Endothelial cell (in vitro differentiated cells): Measurements from ENCODE around the gene ST14. TPM values are rescaled to one million over a fixed set of nuclear protein-coding genes. Genes with fewer than 3 reads are reported as not detected.
"Not testable (repeated sequence)": the region's sequence is repeated elsewhere in the genome, so short reads cannot be mapped to it uniquely, and the experiment has no call there.

ENCODE experiments used
- DNase-seq: peaks from one replicate; pipeline ENCODE4 v3.0.0; 2021; ENCODE audit warnings: low spot score
- H3K27ac Mint-ChIP-seq: one replicate; pipeline ENCODE4 v1.8.0; 2021; ENCODE audit warnings: mixed read lengths, inconsistent platforms; ENCODE audit not compliant: unreplicated experiment
- H3K27me3 Mint-ChIP-seq: one replicate; pipeline ENCODE4 v1.8.0; 2021; ENCODE audit warnings: mild to moderate bottlenecking, moderate library complexity, mixed read lengths, inconsistent platforms; ENCODE audit not compliant: unreplicated experiment
- H3K36me3 Mint-ChIP-seq: one replicate; pipeline ENCODE4 v1.8.0; 2021; ENCODE audit warnings: mild to moderate bottlenecking, low read depth, mixed read lengths, inconsistent platforms; ENCODE audit not compliant: unreplicated experiment
- H3K4me1 Mint-ChIP-seq: one replicate; pipeline ENCODE4 v1.8.0; 2021; ENCODE audit warnings: mild to moderate bottlenecking, mixed read lengths, inconsistent platforms; ENCODE audit not compliant: unreplicated experiment
- H3K4me3 Mint-ChIP-seq: one replicate; pipeline ENCODE4 v1.8.0; 2021; ENCODE audit warnings: mild to moderate bottlenecking, mixed read lengths, inconsistent platforms; ENCODE audit not compliant: unreplicated experiment
- H3K9me3 Mint-ChIP-seq: one replicate; pipeline ENCODE4 v1.8.0; 2021; ENCODE audit warnings: mixed read lengths, inconsistent platforms; ENCODE audit not compliant: unreplicated experiment
- CTCF ChIP-seq: fragments of 200-600 bp; sonication (generic); IDR thresholded peaks from one replicate; pipeline ENCODE4 v1.5.0; 2021; ENCODE audit warnings: antibody characterized with exemption; ENCODE audit not compliant: unreplicated experiment
- total RNA-seq: library from RNA; stranded (reverse); fragmentation: NEBNext Ultra II Directional; extraction: Animal tissue kit (Norgen Biotek cat#: 25700); gene quantifications from one replicate; pipeline ENCODE4 v1.2.1, GENCODE V29; 2021; ENCODE audit not compliant: unreplicated experiment

ST14 gene
- total RNA-seq, 1 donor from 2014 or later: 8.7 TPM

DNA sequence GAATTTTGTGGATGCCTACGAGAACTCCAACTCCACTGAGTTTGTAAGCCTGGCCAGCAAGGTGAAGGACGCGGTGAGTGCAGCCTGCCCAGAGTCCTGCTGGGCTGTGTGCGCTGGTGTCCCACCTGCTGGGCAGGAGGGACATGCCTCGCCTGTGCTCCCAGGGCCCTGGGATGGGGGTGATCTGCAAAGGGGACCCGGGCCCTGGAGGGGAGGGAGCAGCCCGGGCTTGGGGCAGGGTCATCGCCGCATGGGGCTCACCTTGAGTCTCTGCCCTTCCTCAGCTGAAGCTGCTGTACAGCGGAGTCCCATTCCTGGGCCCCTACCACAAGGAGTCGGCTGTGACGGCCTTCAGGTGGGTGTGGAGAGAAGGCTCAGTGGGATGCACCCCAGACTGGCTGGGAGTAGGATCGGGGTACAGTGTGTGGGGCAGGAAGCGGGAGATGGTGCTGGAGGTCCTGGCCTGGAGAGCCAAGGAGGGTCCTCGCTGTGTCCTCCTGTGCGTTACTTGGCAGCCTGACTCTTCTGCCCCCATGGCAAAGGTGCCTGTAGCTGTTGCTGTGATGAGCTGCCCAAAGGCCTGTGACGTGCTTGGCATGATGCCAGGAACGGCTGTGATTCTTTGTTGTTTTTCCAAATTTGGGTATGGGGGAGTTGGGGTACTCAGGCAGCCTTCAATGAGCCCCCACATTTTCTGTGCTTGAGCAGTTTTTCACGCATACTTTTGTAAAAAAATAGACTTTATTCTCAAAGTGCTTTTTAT is 29.2 kb downstream of the ST14 start:
- no peak for TF ChIP-seq CTCF
- Mint-ChIP-seq H3K4me3 (no peak overlapping the region), H3K27me3 (no peaks in the 10 kb centered on the region), H3K9me3 (no peaks in the 10 kb centered on the region), H3K4me1 (peaks cover 7% of the 10 kb centered on the region), H3K27ac (no peak overlapping the region), H3K36me3 (no peaks in the 10 kb centered on the region)
- no peak for DNase-seq

DNA sequence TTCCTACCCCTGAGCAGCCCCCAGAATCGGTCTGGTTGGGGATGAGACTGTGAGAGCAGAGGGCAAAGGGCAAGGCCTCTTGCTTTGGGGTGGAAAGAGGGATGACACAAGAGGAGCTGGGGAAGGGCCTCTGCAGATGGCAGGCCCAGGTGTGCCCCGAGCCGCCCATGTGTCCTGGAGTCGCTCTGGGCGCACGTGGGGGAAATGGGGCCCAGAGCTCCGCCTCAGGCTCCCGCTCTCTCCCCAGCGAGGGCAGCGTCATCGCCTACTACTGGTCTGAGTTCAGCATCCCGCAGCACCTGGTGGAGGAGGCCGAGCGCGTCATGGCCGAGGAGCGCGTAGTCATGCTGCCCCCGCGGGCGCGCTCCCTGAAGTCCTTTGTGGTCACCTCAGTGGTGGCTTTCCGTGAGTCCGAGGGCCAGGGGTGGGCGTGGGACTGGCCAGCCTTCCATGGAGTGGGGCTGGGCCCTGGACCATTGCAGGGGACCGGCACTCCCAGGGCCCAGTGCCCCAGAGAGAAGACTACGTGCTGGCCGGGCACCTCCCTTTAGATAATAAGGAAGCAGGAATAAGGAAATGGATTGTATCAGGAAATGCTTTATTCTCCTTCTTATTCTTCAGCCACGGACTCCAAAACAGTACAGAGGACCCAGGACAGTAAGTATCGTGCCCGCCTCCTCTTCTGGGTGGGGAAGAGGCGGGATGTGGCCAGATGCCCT is 30.1 kb downstream of the ST14 start:
- Mint-ChIP-seq H3K27me3 (no peaks in the 10 kb centered on the region), H3K4me3 (no peak overlapping the region), H3K36me3 (peaks cover 2% of the 10 kb centered on the region), H3K27ac (no peak overlapping the region), H3K4me1 (peaks cover 7% of the 10 kb centered on the region), H3K9me3 (no peaks in the 10 kb centered on the region)
- no peak for TF ChIP-seq CTCF
- DNase-seq: no peak

GRCh38 chr11:130190371-130190881 is 30.8 kb downstream of the ST14 start:
- Mint-ChIP-seq H3K27me3 (no peaks in the 10 kb centered on the region), H3K4me3 (no peak overlapping the region), H3K4me1 (peaks cover 7% of the 10 kb centered on the region), H3K9me3 (no peaks in the 10 kb centered on the region), H3K36me3 (peaks cover 3% of the 10 kb centered on the region), H3K27ac (no peak overlapping the region)
- TF ChIP-seq CTCF: no peak
- DNase-seq: no peak

- Mint-ChIP-seq H3K9me3 (no peaks in the 10 kb centered on the region), H3K27me3 (no peaks in the 10 kb centered on the region), H3K4me3 (no peak overlapping the region), H3K4me1 (peaks cover under 1% of the 10 kb centered on the region), H3K36me3 (peaks cover 4% of the 10 kb centered on the region), H3K27ac (no peak overlapping the region)
- no peak for DNase-seq
- no peak for TF ChIP-seq CTCF
Observed at GRCh38 chr11:130191896-130192295, 32.3 kb downstream of the ST14 start.

- no peaks in the 10 kb centered on the region for H3K27me3 Mint-ChIP-seq
- no peak overlapping the region for H3K4me3 Mint-ChIP-seq
- H3K27ac Mint-ChIP-seq: no peak overlapping the region
- H3K9me3 Mint-ChIP-seq: no peaks in the 10 kb centered on the region
- peaks cover 8% of the 10 kb centered on the region for H3K36me3 Mint-ChIP-seq
- TF ChIP-seq CTCF: no peak
- DNase-seq: no peak
- no peaks in the 10 kb centered on the region for H3K4me1 Mint-ChIP-seq
Observed at GRCh38 chr11:130192845-130193267, 33.3 kb downstream of the ST14 start.

- not testable (repeated sequence) for DNase-seq, H3K27ac Mint-ChIP-seq, H3K4me3 Mint-ChIP-seq, H3K4me1 Mint-ChIP-seq, H3K9me3 Mint-ChIP-seq, H3K27me3 Mint-ChIP-seq, H3K36me3 Mint-ChIP-seq
Observed at GRCh38 chr11:130193551-130193950, 34.0 kb downstream of the ST14 start.
